ENCODE measurements around the gene ATP6V1B1.

ATP6V1B1 gene

DNA sequence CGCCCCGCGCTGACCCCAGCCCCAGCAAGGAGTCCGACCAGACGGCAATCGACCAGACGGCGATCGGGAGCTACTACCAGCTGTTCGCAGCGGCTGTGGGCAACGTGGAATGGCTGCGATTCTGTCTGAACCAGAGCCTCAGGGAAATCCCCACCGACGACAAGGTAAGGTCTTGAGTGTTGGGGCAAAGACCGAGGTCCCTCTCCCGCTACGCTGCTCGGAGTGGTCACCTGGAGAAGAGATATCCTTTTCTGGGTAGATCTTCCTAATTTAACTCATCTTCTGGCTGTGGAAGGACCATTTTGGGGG lies 43.4 kb downstream of the ATP6V1B1 start:
- H3K4me3 ChIP-seq (ENCODE audit: low read depth, low read length), result no peak overlapping the region
- no peak for TF ChIP-seq CTCF (IDR thresholded peaks at IDR 0.05; ENCODE audit: low read depth, low read length)
- DNase-seq (ENCODE audit: low read depth, low spot score), result no peak
- in situ Hi-C loops (cut with HindIII; ENCODE audit: low sequenced_read_pairs), result no loop called here

- DNase-seq (ENCODE audit: low read depth, low spot score), result no peak
These were observed 43.9 kb downstream of the ATP6V1B1 start for GRCh38 chr2:70979626-70980025.

DNA sequence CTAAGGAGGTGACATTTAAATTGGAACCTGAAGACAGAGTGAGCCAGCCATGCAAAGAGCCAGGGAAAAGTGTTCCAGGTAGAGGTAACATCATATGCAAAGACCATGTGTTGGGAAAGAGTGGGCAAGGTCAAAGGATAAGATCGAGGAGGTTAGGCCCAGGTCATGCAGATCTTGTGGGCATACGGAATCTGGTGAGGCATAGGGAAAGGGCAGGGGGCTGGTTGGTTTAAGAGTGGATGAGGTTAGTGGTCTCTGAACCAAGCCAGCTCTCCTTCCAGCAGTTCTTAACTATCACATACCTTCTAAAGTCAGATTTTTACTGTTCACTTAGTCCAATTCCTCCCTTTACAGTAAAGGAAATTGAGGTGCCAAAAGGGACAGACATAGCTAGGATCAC lies 45.7 kb downstream of the ATP6V1B1 start:
- no peak for DNase-seq (ENCODE audit: low read depth, low spot score)
- in situ Hi-C loops (cut with HindIII; ENCODE audit: low sequenced_read_pairs), result no loop called here
- no peak for TF ChIP-seq CTCF (IDR thresholded peaks at IDR 0.05; ENCODE audit: low read depth, low read length)
- no peak overlapping the region for H3K4me3 ChIP-seq (ENCODE audit: low read depth, low read length)

More at GRCh38 chr2:70979626-70980025, 43.9 kb downstream of the ATP6V1B1 start:
- no peak overlapping the region for H3K4me3 ChIP-seq (ENCODE audit: low read depth, low read length)
- in situ Hi-C loops (cut with HindIII; ENCODE audit: low sequenced_read_pairs), result no loop called here
- no peak for TF ChIP-seq CTCF (IDR thresholded peaks at IDR 0.05; ENCODE audit: low read depth, low read length)

GRCh38 chr2:70981866-70982810 lies 46.4 kb downstream of the ATP6V1B1 start:
- in situ Hi-C loops (cut with HindIII; ENCODE audit: low sequenced_read_pairs), result no loop called here
- H3K4me3 ChIP-seq (ENCODE audit: low read depth, low read length), result no peak overlapping the region
- no peak for DNase-seq (ENCODE audit: low read depth, low spot score)
- TF ChIP-seq CTCF (IDR thresholded peaks at IDR 0.05; ENCODE audit: low read depth, low read length), result no peak

GRCh38 chr2:70982971-70983370 lies 47.3 kb downstream of the ATP6V1B1 start:
- TF ChIP-seq CTCF (IDR thresholded peaks at IDR 0.05; ENCODE audit: low read depth, low read length), result no peak
- H3K4me3 ChIP-seq (ENCODE audit: low read depth, low read length), result no peak overlapping the region
- no peak for DNase-seq (ENCODE audit: low read depth, low spot score)
- in situ Hi-C loops (cut with HindIII; ENCODE audit: low sequenced_read_pairs), result no loop called here

DNA sequence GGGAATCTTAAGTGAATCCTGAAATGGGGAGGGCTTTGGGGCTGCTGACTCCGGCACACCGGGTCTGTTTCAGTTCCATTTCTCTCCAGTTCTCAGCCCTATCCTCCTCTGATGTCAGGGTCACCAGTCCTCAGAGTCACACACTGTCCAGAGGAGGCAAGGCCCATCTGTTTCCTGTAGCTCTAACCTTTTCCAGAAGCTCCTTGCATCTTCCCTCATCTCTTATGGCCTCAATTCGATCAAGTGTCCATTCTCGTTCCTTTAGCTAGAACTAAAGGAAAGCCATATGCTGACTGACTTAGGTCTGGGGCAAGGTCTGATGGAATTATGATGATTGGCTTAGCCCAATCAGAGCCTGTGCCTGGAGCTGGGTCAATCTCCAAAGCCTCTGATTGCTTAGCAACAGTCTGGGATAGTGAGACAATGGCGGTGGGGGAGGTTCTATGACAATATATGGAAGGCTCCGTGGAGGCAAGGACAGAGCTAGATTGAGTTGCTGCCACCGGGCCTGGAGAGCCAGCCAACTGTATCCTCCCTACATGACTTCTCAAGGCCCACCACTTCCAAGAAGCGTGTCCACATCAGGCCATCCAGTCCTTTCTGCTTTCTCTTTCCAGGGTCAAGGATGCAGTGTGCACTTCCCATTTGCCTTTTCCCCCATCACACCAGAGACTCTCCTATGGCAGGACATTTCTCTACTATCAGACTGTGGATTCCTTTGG lies 48.0 kb downstream of the ATP6V1B1 start:
- no peak for DNase-seq (ENCODE audit: low read depth, low spot score)
- no peak for TF ChIP-seq CTCF (IDR thresholded peaks at IDR 0.05; ENCODE audit: low read depth, low read length)
- in situ Hi-C loops (cut with HindIII; ENCODE audit: low sequenced_read_pairs), result no loop called here
- no peak overlapping the region for H3K4me3 ChIP-seq (ENCODE audit: low read depth, low read length)

Measured in astrocyte of the spinal cord (primary cell).